Kidney (tissue), 14 donors: ENCODE data around the gene EEPD1. TPM values are rescaled to one million over a fixed set of nuclear protein-coding genes. Genes with fewer than 3 reads are reported as not detected.

Source experiments
- DNase-seq, 5 donors: peaks; one replicate each; pipeline ENCODE4 v3.0.0-alpha.2; 2013 to 2020
- FAIRE-seq: peaks from 2 replicates; lab custom pipeline; 2012; peaks lifted over from hg19 to GRCh38; lab: Jason Lieb, UNC
- H3K27ac ChIP-seq, 2 donors: one replicate each; pipeline ENCODE4 v1.7.0; 2013; ENCODE audit warnings: low read depth in 2 of 2, low read length in 2 of 2, inconsistent platforms in 1 of 2
- H3K27me3 ChIP-seq: one replicate; pipeline ENCODE4 v1.7.1; 2013; ENCODE audit warnings: low read length, inconsistent platforms; ENCODE audit not compliant: control insufficient read depth, insufficient read depth
- H3K36me3 ChIP-seq, 3 donors: one replicate each; pipeline versions ENCODE4 v1.7.0 to v1.7.1; 2013; ENCODE audit warnings: low read length in 3 of 3, control low read depth in 1 of 3, inconsistent platforms in 1 of 3; ENCODE audit not compliant: insufficient read depth in 3 of 3, control insufficient read depth in 2 of 3
- H3K4me1 ChIP-seq, 3 donors: one replicate each; pipeline versions ENCODE4 v1.7.0 to v1.7.1; 2013; ENCODE audit warnings: low read length in 3 of 3, inconsistent platforms in 1 of 3, low read depth in 1 of 3; ENCODE audit not compliant: control insufficient read depth in 2 of 3, insufficient read depth in 2 of 3
- H3K4me3 ChIP-seq, 3 donors: one replicate each; pipeline versions ENCODE4 v1.7.0 to v1.8.1; 2013; ENCODE audit warnings: low read length in 3 of 3, control low read depth in 1 of 3, inconsistent platforms in 1 of 3
- H3K9ac ChIP-seq, 3 donors: one replicate each; pipeline versions ENCODE4 v1.7.0 to v1.7.1; 2013; ENCODE audit warnings: low read length in 3 of 3, control low read depth in 1 of 3, inconsistent platforms in 1 of 3
- H3K9me3 ChIP-seq, 3 donors: one replicate each; pipeline versions ENCODE4 v1.7.0 to v1.7.1; 2013; ENCODE audit warnings: low read length in 3 of 3, control low read depth in 1 of 3, inconsistent platforms in 1 of 3; ENCODE audit not compliant: control insufficient read depth in 2 of 3, insufficient read depth in 1 of 3
- CTCF ChIP-seq: IDR thresholded peaks from 3 replicates; pipeline ENCODE4 v1.5.1; 2012; ENCODE audit warnings: mild to moderate bottlenecking, moderate library complexity, borderline replicate concordance; ENCODE audit not compliant: insufficient read depth; ENCODE audit errors: extremely low read depth
- intact Hi-C: fragments of 100-400 bp; cut with DNase I; formaldehyde crosslinking; loops from one replicate; pipeline ENCODE4 v1.11.1; 2022
- polyA plus RNA-seq: library from polyadenylated mRNA; stranded (reverse); fragments of 350-450 nt; fragmentation: Illumina TruSeq; extraction: RNeasy Lipid Tissue Mini Kit (QIAGEN cat#74804); gene quantifications from one replicate; pipeline ENCODE4 v1.2.3, GENCODE V29; 2014; ENCODE audit warnings: low read depth, low replicate concordance; ENCODE audit not compliant: insufficient read depth
- total RNA-seq: library from RNA; stranded (reverse); fragmentation: NEBNext Ultra II Directional; extraction: Animal tissue kit (Norgen Biotek cat#: 25700); gene quantifications from one replicate; pipeline ENCODE4 v1.2.1, GENCODE V29; 2021
- donor health status: control.
- donor health status: control.
- donor health status: control.
- donor health status: control.
- donor health status: control.
- donor health status: DM: yes; HTN: yes; CAD: no.
- donor health status: Normal renal cell carcinoma (clear cell type).

Gene EEPD1
- total and polyA plus RNA-seq, 2 donors from 2014 or later = 6.3 to 6.4 TPM

GRCh38 chr7:36137258-36137657, 15.8 kb upstream of the EEPD1 start:
- FAIRE-seq (no peak), DNase-seq (no peak)

GRCh38 chr7:36137754-36138153, 15.3 kb upstream of the EEPD1 start:
- intact Hi-C loops = no loop called here
- Histone ChIP-seq H3K9ac (no peak overlapping the region), H3K4me1 (no peaks in the 10 kb centered on the region), H3K4me3 (no peak overlapping the region), H3K9me3 (no peaks in the 10 kb centered on the region), H3K36me3 (no peaks in the 10 kb centered on the region), H3K27me3 (no peaks in the 10 kb centered on the region), H3K27ac (no peak overlapping the region)
- TF ChIP-seq CTCF = no peak
- no peak for FAIRE-seq
- DNase-seq = no peak

More at GRCh38 chr7:36137258-36137657, 15.8 kb upstream of the EEPD1 start:
- H3K27ac ChIP-seq = no peak overlapping the region
- H3K27me3 ChIP-seq = no peaks in the 10 kb centered on the region
- H3K9me3 ChIP-seq = no peaks in the 10 kb centered on the region
- H3K4me1 ChIP-seq = no peaks in the 10 kb centered on the region
- intact Hi-C loops = no loop called here
- TF ChIP-seq CTCF = no peak
- H3K4me3 ChIP-seq = no peak overlapping the region
- no peaks in the 10 kb centered on the region for H3K36me3 ChIP-seq
- H3K9ac ChIP-seq = no peak overlapping the region

GRCh38 chr7:36138209-36138608, 14.8 kb upstream of the EEPD1 start:
- Histone ChIP-seq H3K4me1 (no peaks in the 10 kb centered on the region), H3K9me3 (no peaks in the 10 kb centered on the region), H3K27me3 (no peaks in the 10 kb centered on the region), H3K36me3 (no peaks in the 10 kb centered on the region), H3K9ac (no peak overlapping the region), H3K4me3 (no peak overlapping the region), H3K27ac (no peak overlapping the region)
- no peak for TF ChIP-seq CTCF
- FAIRE-seq = no peak
- no peak for DNase-seq
- intact Hi-C loops = no loop called here

DNA sequence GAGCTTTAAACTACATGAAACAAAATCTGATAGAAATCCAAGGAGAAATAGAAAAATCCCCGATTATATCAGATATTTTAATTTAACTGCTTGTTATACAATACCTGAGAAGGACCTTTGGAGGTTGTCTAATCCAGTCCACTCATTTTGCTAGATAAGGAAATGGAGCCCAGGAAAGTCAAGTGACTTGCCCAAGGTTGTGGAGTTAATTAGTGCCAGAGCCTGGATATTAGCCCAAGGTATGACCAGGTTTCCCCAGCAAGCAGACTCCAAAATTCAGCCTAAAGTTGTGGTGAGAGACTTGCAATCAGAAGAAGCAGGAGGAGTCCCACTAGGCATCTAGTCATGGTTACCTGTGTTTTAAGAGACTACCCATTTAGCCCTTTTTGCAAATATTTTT, 11.7 kb upstream of the EEPD1 start:
- H3K9ac ChIP-seq = no peak overlapping the region
- no peaks in the 10 kb centered on the region for H3K9me3 ChIP-seq
- H3K4me3 ChIP-seq = no peak overlapping the region
- H3K36me3 ChIP-seq = no peaks in the 10 kb centered on the region
- no peak for DNase-seq
- H3K27me3 ChIP-seq = no peaks in the 10 kb centered on the region
- TF ChIP-seq CTCF = no peak
- FAIRE-seq = no peak
- H3K4me1 ChIP-seq = no peaks in the 10 kb centered on the region
- intact Hi-C loops = no loop called here
- H3K27ac ChIP-seq = no peak overlapping the region
